HepG2 (cell line): ENCODE data around the gene TAS2R30. TPM values are rescaled to one million over a fixed set of nuclear protein-coding genes. Genes with fewer than 3 reads are reported as not detected.

Experiments used
- ASH2L ChIP-seq: fragments of 300-600, 200-600 bp; sonication (generic); IDR thresholded peaks from 2 replicates; pipeline ENCODE4 v1.7.0; 2017; ENCODE audit warnings: low read depth, mild to moderate bottlenecking, moderate library complexity, mixed read lengths, low read length; ENCODE audit not compliant: insufficient read length
- CBX1 ChIP-seq: IDR thresholded peaks from one replicate; pipeline ENCODE4 v1.6.1; 2016; ENCODE audit warnings: antibody characterized with exemption, low read depth
- ERF ChIP-seq: IDR thresholded peaks from 2 replicates; pipeline ENCODE4 v1.6.1; 2018; ENCODE audit warnings: missing biosample characterization, missing genetic modification reagents
- FOXP1 ChIP-seq, 2 experiments: fragments of 450-650 bp in 1 of 2; IDR thresholded peaks; 2 replicates each; pipeline ENCODE4 v1.6.1; 2017 to 2018; ENCODE audit warnings: antibody characterized with exemption in 1 of 2
- GLI4 ChIP-seq: sonication (generic); formaldehyde crosslinking; IDR thresholded peaks from 2 replicates; pipeline ENCODE4 v1.5.1; 2020; ENCODE audit warnings: missing genetic modification reagents, mild to moderate bottlenecking, moderate library complexity, borderline replicate concordance
- MBNL3 ChIP-seq: fragments of 250-450 bp; sonication (Bioruptor Pico); conservative IDR thresholded peaks from 2 replicates; pipeline ENCODE4 v1.8.0; 2022; ENCODE audit warnings: mild to moderate bottlenecking, inconsistent platforms
- PLRG1 ChIP-seq: fragments of 450-650 bp; conservative IDR thresholded peaks from 2 replicates; pipeline ENCODE4 v1.6.1; 2016
- POGK ChIP-seq: sonication (generic); formaldehyde crosslinking; conservative IDR thresholded peaks from 2 replicates; pipeline ENCODE4 v1.8.0; 2022; ENCODE audit warnings: mild to moderate bottlenecking, moderate library complexity, missing genetic modification reagents
- POLR2AphosphoS5 ChIP-seq: IDR thresholded peaks from 2 replicates; pipeline ENCODE4 v1.6.1; 2012; ENCODE audit warnings: low read depth, low read length
- RXRB ChIP-seq: IDR thresholded peaks from 2 replicates; pipeline ENCODE4 v1.6.1; 2016; ENCODE audit warnings: borderline replicate concordance, missing genetic modification reagents, missing compliant biosample characterization
- SKI ChIP-seq: fragments of 450-650 bp; IDR thresholded peaks from one replicate; pipeline ENCODE4 v1.6.1; 2018; ENCODE audit warnings: mild to moderate bottlenecking; ENCODE audit not compliant: partially characterized antibody
- TRAFD1 ChIP-seq: sonication (generic); formaldehyde crosslinking; IDR thresholded peaks from 2 replicates; pipeline ENCODE4 v1.5.1; 2020; ENCODE audit warnings: missing genetic modification reagents, mild to moderate bottlenecking, borderline replicate concordance
- ZNF10 ChIP-seq: sonication (generic); formaldehyde crosslinking; IDR thresholded peaks from 2 replicates; pipeline ENCODE4 v1.4.0; 2020; ENCODE audit warnings: mild to moderate bottlenecking, low read depth, missing genetic modification reagents, borderline replicate concordance
- ZNF251 ChIP-seq: sonication (generic); formaldehyde crosslinking; IDR thresholded peaks from 2 replicates; pipeline ENCODE4 v1.9.0; 2021; ENCODE audit warnings: mild to moderate bottlenecking, missing genetic modification reagents
- ZNF256 ChIP-seq: sonication (generic); formaldehyde crosslinking; conservative IDR thresholded peaks from 2 replicates; pipeline ENCODE4 v1.4.0; 2020; ENCODE audit warnings: missing genetic modification reagents
- ZNF335 ChIP-seq: sonication (generic); formaldehyde crosslinking; IDR thresholded peaks from 2 replicates; pipeline ENCODE4 v1.4.0; 2020; ENCODE audit warnings: missing genetic modification reagents
- ZNF543 ChIP-seq: sonication (generic); formaldehyde crosslinking; IDR thresholded peaks from 2 replicates; pipeline ENCODE4 v1.4.0; 2020; ENCODE audit warnings: mild to moderate bottlenecking, missing genetic modification reagents
- ZNF619 ChIP-seq: sonication (generic); formaldehyde crosslinking; IDR thresholded peaks from 2 replicates; pipeline ENCODE4 v1.4.0; 2020; ENCODE audit warnings: mild to moderate bottlenecking, missing genetic modification reagents
- ZNF687 ChIP-seq: sonication (generic); formaldehyde crosslinking; IDR thresholded peaks from 2 replicates; pipeline ENCODE4 v1.5.1; 2020; ENCODE audit warnings: mild to moderate bottlenecking, missing genetic modification reagents, moderate library complexity
- ZNF781 ChIP-seq: sonication (generic); formaldehyde crosslinking; IDR thresholded peaks from 2 replicates; pipeline ENCODE4 v1.5.1; 2020; ENCODE audit warnings: borderline replicate concordance, mild to moderate bottlenecking, missing genetic modification reagents; ENCODE audit errors: not compliant biosample characterization
- ZNF878 ChIP-seq: sonication (generic); formaldehyde crosslinking; IDR thresholded peaks from 2 replicates; pipeline ENCODE4 v1.8.1; 2023; ENCODE audit warnings: mild to moderate bottlenecking, missing genetic modification reagents, moderate library complexity
- polyA plus RNA-seq, 8 experiments: library from polyadenylated mRNA; depleted of rRNA in 3 of 8; stranded (reverse) in 7 of 8; unstranded in 1 of 8; fragments of >200 nt; fragmentation: Illumina TruSeq in 4 of 8; extraction: Trizol in 4 of 8; gene quantifications; 2 replicates each; pipeline versions ENCODE4 v1.2.1 to v1.2.3, GENCODE V29; 2011 to 2016; ENCODE audit warnings: low read depth in 4 of 8, missing spikeins in 1 of 8, mixed read lengths in 1 of 8; ENCODE audit not compliant: insufficient read depth in 1 of 8
- total RNA-seq, 5 experiments: library from RNA; depleted of rRNA; stranded (reverse); fragments of >200 nt; fragmentation: Illumina TruSeq; extraction: Trizol; gene quantifications; 2 replicates each; pipeline ENCODE4 v1.2.3, GENCODE V29; 2016; ENCODE audit warnings: low read depth in 1 of 5

TAS2R30 gene
- total and polyA plus RNA-seq, 2 of the 13 experiments (the other 11 are each of a cell fraction or from before 2014, with no cell fraction given), result 0.42 to 5.2 TPM

- TF ChIP-seq GLI4 (CRISPR knock-in tag) (no peak), FOXP1 (IDR thresholded peaks at IDR 0.05) (no peak), FOXP1 (CRISPR knock-in tag; IDR thresholded peaks at IDR 0.05) (no peak), RXRB (no peak; the same call in 1 of the 2 replicates), ZNF687 (peak; percentile 93), CBX1 (no peak), POGK (peak; percentile 89), MBNL3 (CRISPR knock-in tag) (no peak), ZNF256 (CRISPR knock-in tag) (peak; percentile 62; the same call in 1 of the 2 replicates), ASH2L (peak; percentile 99), ERF (CRISPR knock-in tag) (peak; percentile 55), ZNF878 (CRISPR knock-in tag) (no peak), TRAFD1 (CRISPR knock-in tag) (no peak), PLRG1 (no peak), ZNF10 (CRISPR knock-in tag) (no peak), ZNF251 (CRISPR knock-in tag) (no peak), POLR2AphosphoS5 (peak; percentile 91), SKI (peak; percentile 18), ZNF619 (CRISPR knock-in tag) (peak; percentile 80; the same call in 1 of the 2 replicates), ZNF781 (peak; percentile 73), ZNF335 (peak; percentile 82; the same call in 1 of the 2 replicates), ZNF543 (CRISPR knock-in tag) (no peak)
Observed at GRCh38 chr12:11171145-11171968, 36.9 kb upstream of the TAS2R30 start, which contains the start of gene SMIM10L1 (continued).
